Neural crest cell (in vitro differentiated cells): Measurements from ENCODE around the gene TTN. TPM values are rescaled to one million over a fixed set of nuclear protein-coding genes. Genes with fewer than 3 reads are reported as not detected.

Experiments used
- DNase-seq: peaks from one replicate; pipeline ENCODE4 v3.0.0; 2021; ENCODE audit warnings: low read depth, mixed read lengths, low spot score
- H3K27ac Mint-ChIP-seq: one replicate; pipeline ENCODE4 v1.8.0; 2021; ENCODE audit warnings: mild to moderate bottlenecking, mixed read lengths; ENCODE audit not compliant: unreplicated experiment
- H3K27me3 Mint-ChIP-seq: 2 replicates; pipeline ENCODE4 v1.8.0; 2021; ENCODE audit warnings: low read depth, mild to moderate bottlenecking, mixed read lengths
- H3K36me3 Mint-ChIP-seq: 2 replicates; pipeline ENCODE4 v1.8.0; 2021; ENCODE audit warnings: low read depth, mild to moderate bottlenecking, mixed read lengths
- H3K4me1 Mint-ChIP-seq: 2 replicates; pipeline ENCODE4 v1.8.0; 2021; ENCODE audit warnings: mixed read lengths
- H3K4me3 Mint-ChIP-seq: one replicate; pipeline ENCODE4 v1.8.0; 2021; ENCODE audit warnings: mild to moderate bottlenecking, mixed read lengths
- H3K9me3 Mint-ChIP-seq: 2 replicates; pipeline ENCODE4 v1.8.0; 2021; ENCODE audit warnings: mixed read lengths
- CTCF ChIP-seq: fragments of 200-600 bp; sonication (generic); conservative IDR thresholded peaks from 2 replicates; pipeline ENCODE4 v1.5.0; 2021; ENCODE audit warnings: antibody characterized with exemption, mild to moderate bottlenecking
- total RNA-seq: library from RNA; stranded (reverse); gene quantifications from 2 replicates; pipeline ENCODE4 v1.2.1, GENCODE V29; 2021

TTN gene
- total RNA-seq, 1 donor from 2014 or later: under 0.01 TPM

GRCh38 chr2:178692845-178693244, 114.4 kb downstream of the TTN start:
- Mint-ChIP-seq H3K27ac (no peak overlapping the region), H3K27me3 (no peaks in the 10 kb centered on the region), H3K4me3 (no peak overlapping the region), H3K4me1 (no peaks in the 10 kb centered on the region), H3K36me3 (no peaks in the 10 kb centered on the region), H3K9me3 (no peaks in the 10 kb centered on the region)
- no peak for DNase-seq
- TF ChIP-seq CTCF: no peak

GRCh38 chr2:178689808-178690207, 117.4 kb downstream of the TTN start:
- no peak for TF ChIP-seq CTCF
- Mint-ChIP-seq H3K9me3 (peaks cover 3% of the 10 kb centered on the region), H3K36me3 (no peaks in the 10 kb centered on the region), H3K27ac (no peak overlapping the region), H3K4me1 (no peaks in the 10 kb centered on the region), H3K27me3 (no peaks in the 10 kb centered on the region), H3K4me3 (no peak overlapping the region)
- no peak for DNase-seq

- no peaks in the 10 kb centered on the region for H3K4me1 Mint-ChIP-seq
- TF ChIP-seq CTCF: no peak
- no peaks in the 10 kb centered on the region for H3K36me3 Mint-ChIP-seq
- H3K9me3 Mint-ChIP-seq: peaks cover 3% of the 10 kb centered on the region
- H3K27ac Mint-ChIP-seq: no peak overlapping the region
- no peak for DNase-seq
- no peaks in the 10 kb centered on the region for H3K27me3 Mint-ChIP-seq
- no peak overlapping the region for H3K4me3 Mint-ChIP-seq
These were observed 123.3 kb downstream of the TTN start for GRCh38 chr2:178683877-178684276.

- Mint-ChIP-seq H3K27me3 (no peaks in the 10 kb centered on the region), H3K36me3 (no peaks in the 10 kb centered on the region), H3K4me3 (no peak overlapping the region), H3K27ac (no peak overlapping the region), H3K4me1 (no peaks in the 10 kb centered on the region), H3K9me3 (peaks cover 3% of the 10 kb centered on the region)
- DNase-seq: no peak
- no peak for TF ChIP-seq CTCF
These were observed 126.1 kb downstream of the TTN start for GRCh38 chr2:178681081-178681480.

GRCh38 chr2:178679891-178680290, 127.3 kb downstream of the TTN start:
- Mint-ChIP-seq H3K27me3 (no peaks in the 10 kb centered on the region), H3K36me3 (no peaks in the 10 kb centered on the region), H3K4me1 (no peaks in the 10 kb centered on the region), H3K4me3 (no peak overlapping the region), H3K9me3 (no peaks in the 10 kb centered on the region), H3K27ac (no peak overlapping the region)
- TF ChIP-seq CTCF: no peak
- no peak for DNase-seq

- no peak for TF ChIP-seq CTCF
- DNase-seq: no peak
- Mint-ChIP-seq H3K36me3 (no peaks in the 10 kb centered on the region), H3K4me3 (no peak overlapping the region), H3K4me1 (no peaks in the 10 kb centered on the region), H3K27me3 (no peaks in the 10 kb centered on the region), H3K27ac (no peak overlapping the region), H3K9me3 (no peaks in the 10 kb centered on the region)
These were observed 129.6 kb downstream of the TTN start for GRCh38 chr2:178677599-178677998.
